ENCODE results near the gene ABCA2. TPM values are rescaled to one million over a fixed set of nuclear protein-coding genes. Genes with fewer than 3 reads are reported as not detected.

ABCA2 gene
- total and polyA plus RNA-seq, 9 of the 15 experiments (the other 6 are each of a cell fraction or from before 2014, with no cell fraction given), result 0.69 to 16.3 (median 6.1) TPM; not detected in 2

DNA sequence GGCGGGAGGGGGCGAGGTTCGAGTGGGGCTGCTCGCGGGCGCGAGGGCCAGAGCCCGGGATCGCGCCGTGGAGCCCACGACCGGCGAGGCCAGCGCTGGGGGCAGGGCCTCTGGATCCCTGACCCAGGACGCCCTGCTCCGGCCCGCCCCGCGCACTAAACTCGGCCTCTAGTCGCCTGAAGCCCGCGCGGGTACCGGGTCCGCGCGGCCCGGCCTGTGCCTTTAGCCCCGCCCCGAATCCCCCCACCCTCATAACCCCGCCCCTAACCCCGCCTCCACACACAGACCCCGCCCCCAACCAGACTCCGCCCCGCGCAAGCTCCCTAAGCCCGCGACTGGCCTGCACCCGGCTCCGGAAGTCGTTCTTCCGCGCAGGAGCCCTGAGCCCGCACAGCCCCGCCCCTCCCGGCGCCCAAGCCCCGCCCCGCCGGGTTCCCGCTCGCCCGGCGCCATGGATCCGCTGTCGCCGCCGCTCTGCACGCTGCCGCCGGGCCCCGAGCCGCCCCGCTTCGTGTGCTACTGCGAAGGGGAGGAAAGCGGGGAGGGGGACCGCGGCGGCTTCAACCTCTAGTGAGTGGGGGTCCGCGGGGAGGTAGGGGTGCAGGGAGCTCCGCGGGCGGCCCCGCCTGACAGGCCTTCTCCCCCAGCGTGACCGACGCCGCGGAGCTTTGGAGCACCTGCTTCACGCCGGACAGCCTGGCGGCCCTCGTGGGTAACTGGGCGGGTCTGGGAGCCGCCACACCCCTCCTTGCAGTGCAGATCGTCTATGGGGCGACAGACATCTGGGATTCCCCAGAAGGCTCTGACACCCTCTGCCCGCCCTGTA lies 35.8 kb downstream of the ABCA2 start, which contains the start of gene PAXX (continued):
- TF ChIP-seq, protein P1, sequence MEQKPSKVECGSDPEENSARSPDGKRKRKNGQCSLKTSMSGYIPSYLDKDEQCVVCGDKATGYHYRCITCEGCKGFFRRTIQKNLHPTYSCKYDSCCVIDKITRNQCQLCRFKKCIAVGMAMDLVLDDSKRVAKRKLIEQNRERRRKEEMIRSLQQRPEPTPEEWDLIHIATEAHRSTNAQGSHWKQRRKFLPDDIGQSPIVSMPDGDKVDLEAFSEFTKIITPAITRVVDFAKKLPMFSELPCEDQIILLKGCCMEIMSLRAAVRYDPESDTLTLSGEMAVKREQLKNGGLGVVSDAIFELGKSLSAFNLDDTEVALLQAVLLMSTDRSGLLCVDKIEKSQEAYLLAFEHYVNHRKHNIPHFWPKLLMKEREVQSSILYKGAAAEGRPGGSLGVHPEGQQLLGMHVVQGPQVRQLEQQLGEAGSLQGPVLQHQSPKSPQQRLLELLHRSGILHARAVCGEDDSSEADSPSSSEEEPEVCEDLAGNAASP (IDR thresholded peaks at IDR 0.05), result no peak
- no peak for TF ChIP-seq NFE2 (IDR thresholded peaks at IDR 0.05; ENCODE audit: low read depth)
- no peak for TF ChIP-seq MIER1 (IDR thresholded peaks at IDR 0.05; ENCODE audit: low read depth)
- TF ChIP-seq SMAD4 (CRISPR knock-in tag; conservative IDR thresholded peaks at IDR 0.05), result peak; percentile 68
- no peak for TF ChIP-seq PTBP1 (IDR thresholded peaks at IDR 0.05; ENCODE audit: low read depth, low read length)
- no peak for TF ChIP-seq FOXJ2 (tag; IDR thresholded peaks at IDR 0.05)
- no peak for TF ChIP-seq RFX5 (IDR thresholded peaks at IDR 0.05; ENCODE audit: low read depth, low read length)
- 0 out of 2 replicates have a peak, but pooled peaks have one; percentile 10 for TF ChIP-seq PML (IDR thresholded peaks at IDR 0.05; ENCODE audit: low read length)
- TF ChIP-seq ZNF12 (CRISPR knock-in tag; IDR thresholded peaks at IDR 0.05), result no peak; the same call in 1 of the 2 replicates
- TF ChIP-seq RBFOX2 (IDR thresholded peaks at IDR 0.05; ENCODE audit: low read depth, low read length), result peak; percentile 82
- TF ChIP-seq XRCC4 (IDR thresholded peaks at IDR 0.05; ENCODE audit: extremely low read depth, insufficient read depth, insufficient read length), result no peak
- no peak for TF ChIP-seq ZFP1 (CRISPR knock-in tag; IDR thresholded peaks at IDR 0.05)
- TF ChIP-seq KLF10 (CRISPR knock-in tag; IDR thresholded peaks at IDR 0.05), result no peak
- TF ChIP-seq NCOA4 (IDR thresholded peaks at IDR 0.05; ENCODE audit: partially characterized antibody), result no peak
- peak; percentile 39 for TF ChIP-seq PHF20 (IDR thresholded peaks at IDR 0.05; ENCODE audit: partially characterized antibody)
- TF ChIP-seq, protein P2, sequence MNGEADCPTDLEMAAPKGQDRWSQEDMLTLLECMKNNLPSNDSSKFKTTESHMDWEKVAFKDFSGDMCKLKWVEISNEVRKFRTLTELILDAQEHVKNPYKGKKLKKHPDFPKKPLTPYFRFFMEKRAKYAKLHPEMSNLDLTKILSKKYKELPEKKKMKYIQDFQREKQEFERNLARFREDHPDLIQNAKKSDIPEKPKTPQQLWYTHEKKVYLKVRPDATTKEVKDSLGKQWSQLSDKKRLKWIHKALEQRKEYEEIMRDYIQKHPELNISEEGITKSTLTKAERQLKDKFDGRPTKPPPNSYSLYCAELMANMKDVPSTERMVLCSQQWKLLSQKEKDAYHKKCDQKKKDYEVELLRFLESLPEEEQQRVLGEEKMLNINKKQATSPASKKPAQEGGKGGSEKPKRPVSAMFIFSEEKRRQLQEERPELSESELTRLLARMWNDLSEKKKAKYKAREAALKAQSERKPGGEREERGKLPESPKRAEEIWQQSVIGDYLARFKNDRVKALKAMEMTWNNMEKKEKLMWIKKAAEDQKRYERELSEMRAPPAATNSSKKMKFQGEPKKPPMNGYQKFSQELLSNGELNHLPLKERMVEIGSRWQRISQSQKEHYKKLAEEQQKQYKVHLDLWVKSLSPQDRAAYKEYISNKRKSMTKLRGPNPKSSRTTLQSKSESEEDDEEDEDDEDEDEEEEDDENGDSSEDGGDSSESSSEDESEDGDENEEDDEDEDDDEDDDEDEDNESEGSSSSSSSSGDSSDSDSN (IDR thresholded peaks at IDR 0.05; ENCODE audit: borderline replicate concordance in 1 of 2, low read depth in 2 of 2, low read length in 2 of 2), result 0 out of 4 replicates have a peak, but pooled peaks of 1 of the 2 experiments have one; percentile 23
- TF ChIP-seq ATF7 (IDR thresholded peaks at IDR 0.05), result peak; percentile 51; the same call in 1 of the 2 replicates
- no peak for TF ChIP-seq ZNF143 (CRISPR knock-in tag; IDR thresholded peaks at IDR 0.05)
- TF ChIP-seq ILF3 (IDR thresholded peaks at IDR 0.05; ENCODE audit: borderline replicate concordance), result no peak
- no peak for TF ChIP-seq GABPB2 (CRISPR knock-in tag; conservative IDR thresholded peaks at IDR 0.05)
- no peak for TF ChIP-seq GATA2 (CRISPR knock-in tag; IDR thresholded peaks at IDR 0.05)
- no peak for TF ChIP-seq STAT5A (IDR thresholded peaks at IDR 0.05; ENCODE audit: borderline replicate concordance, low read length)
- no peak for TF ChIP-seq EHMT2 (IDR thresholded peaks at IDR 0.05)
- TF ChIP-seq ZBTB17 (CRISPR knock-in tag; IDR thresholded peaks at IDR 0.05), result no peak
- TF ChIP-seq NR2F6 (CRISPR knock-in tag; IDR thresholded peaks at IDR 0.05), result no peak
